Measurements from ENCODE around the gene AGTRAP. TPM values are rescaled to one million over a fixed set of nuclear protein-coding genes. Genes with fewer than 3 reads are reported as not detected.

Gene AGTRAP
- total and polyA plus RNA-seq, 9 of the 15 experiments (the other 6 are each of a cell fraction or from before 2014, with no cell fraction given), result 26.8 to 105 (median 57.5) TPM

DNA sequence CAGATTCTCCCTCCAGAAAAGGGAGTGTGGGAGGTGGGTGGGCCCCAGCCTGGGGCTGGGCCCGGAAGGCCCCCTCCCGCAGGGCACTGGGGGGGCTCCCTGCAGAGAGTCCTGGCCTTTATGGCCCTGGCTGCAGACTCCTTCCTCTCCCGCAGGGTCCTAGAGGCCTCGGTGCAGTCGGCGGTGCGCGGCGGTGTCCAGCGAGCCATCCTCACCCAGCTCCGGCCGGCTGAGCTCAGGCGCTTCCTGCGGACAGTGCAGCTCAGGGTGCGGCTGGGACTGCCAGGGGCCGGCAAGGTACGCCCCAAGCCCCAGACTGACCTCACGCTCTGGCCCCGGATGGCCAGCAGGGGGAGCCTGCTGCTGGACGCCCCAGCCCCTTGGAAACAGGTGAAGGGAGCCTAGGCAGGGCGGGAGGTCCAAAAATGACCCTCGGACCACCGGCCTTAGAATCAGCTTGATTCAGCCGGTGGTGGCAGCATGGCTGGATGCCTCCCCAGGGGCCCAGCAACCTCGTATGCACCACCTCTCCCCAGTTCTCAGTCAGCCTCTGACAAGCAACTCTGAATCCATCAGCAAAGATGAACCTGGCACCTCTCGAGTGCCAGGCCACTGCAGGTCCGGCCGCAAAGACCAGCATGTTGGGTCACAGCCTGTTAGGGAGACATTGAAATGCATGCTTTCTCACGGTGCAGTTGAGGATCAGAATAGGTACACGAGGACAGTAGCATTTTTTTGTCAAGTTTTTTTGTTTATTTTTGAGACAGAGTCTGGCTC is 49.2 kb downstream of the AGTRAP start (continued):
- TF ChIP-seq, protein P1, sequence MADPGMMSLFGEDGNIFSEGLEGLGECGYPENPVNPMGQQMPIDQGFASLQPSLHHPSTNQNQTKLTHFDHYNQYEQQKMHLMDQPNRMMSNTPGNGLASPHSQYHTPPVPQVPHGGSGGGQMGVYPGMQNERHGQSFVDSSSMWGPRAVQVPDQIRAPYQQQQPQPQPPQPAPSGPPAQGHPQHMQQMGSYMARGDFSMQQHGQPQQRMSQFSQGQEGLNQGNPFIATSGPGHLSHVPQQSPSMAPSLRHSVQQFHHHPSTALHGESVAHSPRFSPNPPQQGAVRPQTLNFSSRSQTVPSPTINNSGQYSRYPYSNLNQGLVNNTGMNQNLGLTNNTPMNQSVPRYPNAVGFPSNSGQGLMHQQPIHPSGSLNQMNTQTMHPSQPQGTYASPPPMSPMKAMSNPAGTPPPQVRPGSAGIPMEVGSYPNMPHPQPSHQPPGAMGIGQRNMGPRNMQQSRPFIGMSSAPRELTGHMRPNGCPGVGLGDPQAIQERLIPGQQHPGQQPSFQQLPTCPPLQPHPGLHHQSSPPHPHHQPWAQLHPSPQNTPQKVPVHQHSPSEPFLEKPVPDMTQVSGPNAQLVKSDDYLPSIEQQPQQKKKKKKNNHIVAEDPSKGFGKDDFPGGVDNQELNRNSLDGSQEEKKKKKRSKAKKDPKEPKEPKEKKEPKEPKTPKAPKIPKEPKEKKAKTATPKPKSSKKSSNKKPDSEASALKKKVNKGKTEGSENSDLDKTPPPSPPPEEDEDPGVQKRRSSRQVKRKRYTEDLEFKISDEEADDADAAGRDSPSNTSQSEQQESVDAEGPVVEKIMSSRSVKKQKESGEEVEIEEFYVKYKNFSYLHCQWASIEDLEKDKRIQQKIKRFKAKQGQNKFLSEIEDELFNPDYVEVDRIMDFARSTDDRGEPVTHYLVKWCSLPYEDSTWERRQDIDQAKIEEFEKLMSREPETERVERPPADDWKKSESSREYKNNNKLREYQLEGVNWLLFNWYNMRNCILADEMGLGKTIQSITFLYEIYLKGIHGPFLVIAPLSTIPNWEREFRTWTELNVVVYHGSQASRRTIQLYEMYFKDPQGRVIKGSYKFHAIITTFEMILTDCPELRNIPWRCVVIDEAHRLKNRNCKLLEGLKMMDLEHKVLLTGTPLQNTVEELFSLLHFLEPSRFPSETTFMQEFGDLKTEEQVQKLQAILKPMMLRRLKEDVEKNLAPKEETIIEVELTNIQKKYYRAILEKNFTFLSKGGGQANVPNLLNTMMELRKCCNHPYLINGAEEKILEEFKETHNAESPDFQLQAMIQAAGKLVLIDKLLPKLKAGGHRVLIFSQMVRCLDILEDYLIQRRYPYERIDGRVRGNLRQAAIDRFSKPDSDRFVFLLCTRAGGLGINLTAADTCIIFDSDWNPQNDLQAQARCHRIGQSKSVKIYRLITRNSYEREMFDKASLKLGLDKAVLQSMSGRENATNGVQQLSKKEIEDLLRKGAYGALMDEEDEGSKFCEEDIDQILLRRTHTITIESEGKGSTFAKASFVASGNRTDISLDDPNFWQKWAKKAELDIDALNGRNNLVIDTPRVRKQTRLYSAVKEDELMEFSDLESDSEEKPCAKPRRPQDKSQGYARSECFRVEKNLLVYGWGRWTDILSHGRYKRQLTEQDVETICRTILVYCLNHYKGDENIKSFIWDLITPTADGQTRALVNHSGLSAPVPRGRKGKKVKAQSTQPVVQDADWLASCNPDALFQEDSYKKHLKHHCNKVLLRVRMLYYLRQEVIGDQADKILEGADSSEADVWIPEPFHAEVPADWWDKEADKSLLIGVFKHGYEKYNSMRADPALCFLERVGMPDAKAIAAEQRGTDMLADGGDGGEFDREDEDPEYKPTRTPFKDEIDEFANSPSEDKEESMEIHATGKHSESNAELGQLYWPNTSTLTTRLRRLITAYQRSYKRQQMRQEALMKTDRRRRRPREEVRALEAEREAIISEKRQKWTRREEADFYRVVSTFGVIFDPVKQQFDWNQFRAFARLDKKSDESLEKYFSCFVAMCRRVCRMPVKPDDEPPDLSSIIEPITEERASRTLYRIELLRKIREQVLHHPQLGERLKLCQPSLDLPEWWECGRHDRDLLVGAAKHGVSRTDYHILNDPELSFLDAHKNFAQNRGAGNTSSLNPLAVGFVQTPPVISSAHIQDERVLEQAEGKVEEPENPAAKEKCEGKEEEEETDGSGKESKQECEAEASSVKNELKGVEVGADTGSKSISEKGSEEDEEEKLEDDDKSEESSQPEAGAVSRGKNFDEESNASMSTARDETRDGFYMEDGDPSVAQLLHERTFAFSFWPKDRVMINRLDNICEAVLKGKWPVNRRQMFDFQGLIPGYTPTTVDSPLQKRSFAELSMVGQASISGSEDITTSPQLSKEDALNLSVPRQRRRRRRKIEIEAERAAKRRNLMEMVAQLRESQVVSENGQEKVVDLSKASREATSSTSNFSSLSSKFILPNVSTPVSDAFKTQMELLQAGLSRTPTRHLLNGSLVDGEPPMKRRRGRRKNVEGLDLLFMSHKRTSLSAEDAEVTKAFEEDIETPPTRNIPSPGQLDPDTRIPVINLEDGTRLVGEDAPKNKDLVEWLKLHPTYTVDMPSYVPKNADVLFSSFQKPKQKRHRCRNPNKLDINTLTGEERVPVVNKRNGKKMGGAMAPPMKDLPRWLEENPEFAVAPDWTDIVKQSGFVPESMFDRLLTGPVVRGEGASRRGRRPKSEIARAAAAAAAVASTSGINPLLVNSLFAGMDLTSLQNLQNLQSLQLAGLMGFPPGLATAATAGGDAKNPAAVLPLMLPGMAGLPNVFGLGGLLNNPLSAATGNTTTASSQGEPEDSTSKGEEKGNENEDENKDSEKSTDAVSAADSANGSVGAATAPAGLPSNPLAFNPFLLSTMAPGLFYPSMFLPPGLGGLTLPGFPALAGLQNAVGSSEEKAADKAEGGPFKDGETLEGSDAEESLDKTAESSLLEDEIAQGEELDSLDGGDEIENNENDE (IDR thresholded peaks at IDR 0.05; ENCODE audit: low read depth, low read length), result no peak
- TF ChIP-seq NCOA6 (IDR thresholded peaks at IDR 0.05), result no peak
- no peak for TF ChIP-seq TEAD2 (tag; IDR thresholded peaks at IDR 0.05)
- TF ChIP-seq CTCF (IDR thresholded peaks at IDR 0.05 in 2 of 3, conservative IDR thresholded peaks at IDR 0.05 in 1 of 3; ENCODE audit: insufficient read depth in 2 of 3, low read depth in 1 of 3, low read length in 3 of 3), result peak; percentile 90 to 96 (median 92)
- no peak for TF ChIP-seq ZBTB8A (IDR thresholded peaks at IDR 0.05; ENCODE audit: partially characterized antibody)
- TF ChIP-seq SREBF2 (CRISPR knock-in tag; IDR thresholded peaks at IDR 0.05), result no peak
- peak; percentile 58 for TF ChIP-seq SOX6 (IDR thresholded peaks at IDR 0.05)
- no peak for TF ChIP-seq KAT8 (IDR thresholded peaks at IDR 0.05; ENCODE audit: low read depth)
- no peak for TF ChIP-seq SNRNP70 (optimal IDR thresholded peaks at IDR 0.05; ENCODE audit: low read depth, low read length)
- TF ChIP-seq E2F6 (IDR thresholded peaks at IDR 0.05; ENCODE audit: borderline replicate concordance in 1 of 2, extremely low read depth in 1 of 2, insufficient read depth in 1 of 2, insufficient read length in 1 of 2, low read depth in 1 of 2, low read length in 1 of 2, poor library complexity in 1 of 2, severe bottlenecking in 1 of 2), result no peak
- peak; percentile 86 for TF ChIP-seq CTBP1 (IDR thresholded peaks at IDR 0.05; ENCODE audit: borderline replicate concordance)
- no peak for TF ChIP-seq RBM17 (IDR thresholded peaks at IDR 0.05; ENCODE audit: borderline replicate concordance, low read depth, low read length)
